ENCODE results near the gene QSOX1.

The QSOX1 gene

GRCh38 chr1:180151508-180151907, 3.2 kb upstream of the QSOX1 start:
- DNase-seq (ENCODE audit: low spot score) = no peak

GRCh38 chr1:180152588-180152987, 2.1 kb upstream of the QSOX1 start:
- no peak for DNase-seq (ENCODE audit: low spot score)

GRCh38 chr1:180153032-180153431, 1.6 kb upstream of the QSOX1 start:
- no peak for DNase-seq (ENCODE audit: low spot score)

GRCh38 chr1:180154003-180154324, 705 bp upstream of the QSOX1 start:
- no peak for DNase-seq (ENCODE audit: low spot score)

- no peak for DNase-seq (ENCODE audit: low spot score)
Measured at GRCh38 chr1:180155182-180155682, 563 bp downstream of the QSOX1 start.

GRCh38 chr1:180156201-180156600, 1.5 kb downstream of the QSOX1 start:
- DNase-seq (ENCODE audit: low spot score) = no peak

GRCh38 chr1:180156631-180157091, 2.0 kb downstream of the QSOX1 start:
- DNase-seq (ENCODE audit: low spot score) = no peak

GRCh38 chr1:180157108-180157507, 2.4 kb downstream of the QSOX1 start:
- no peak for DNase-seq (ENCODE audit: low spot score)

GRCh38 chr1:180157576-180158057, 2.9 kb downstream of the QSOX1 start:
- no peak for DNase-seq (ENCODE audit: low spot score)

GRCh38 chr1:180158149-180159147, 3.8 kb downstream of the QSOX1 start:
- no peak for DNase-seq (ENCODE audit: low spot score)

GRCh38 chr1:180160357-180160756, 5.7 kb downstream of the QSOX1 start:
- no peak for DNase-seq (ENCODE audit: low spot score)

- no peak for DNase-seq (ENCODE audit: low spot score)
Measured at GRCh38 chr1:180163041-180163440, 8.4 kb downstream of the QSOX1 start.

GRCh38 chr1:180165096-180165495, 10.4 kb downstream of the QSOX1 start:
- DNase-seq (ENCODE audit: low spot score) = no peak

GRCh38 chr1:180165509-180166435, 11.1 kb downstream of the QSOX1 start:
- DNase-seq (ENCODE audit: low spot score) = no peak

GRCh38 chr1:180166436-180166800, 11.7 kb downstream of the QSOX1 start:
- DNase-seq (ENCODE audit: low spot score) = no peak

- no peak for DNase-seq (ENCODE audit: low spot score)
Measured at GRCh38 chr1:180167021-180167701, 12.5 kb downstream of the QSOX1 start.

- DNase-seq (ENCODE audit: low spot score) = no peak
Measured at GRCh38 chr1:180167721-180168467, 13.2 kb downstream of the QSOX1 start.

- no peak for DNase-seq (ENCODE audit: low spot score)
Measured at GRCh38 chr1:180168786-180169639, 14.3 kb downstream of the QSOX1 start.

- DNase-seq (ENCODE audit: low spot score) = no peak
Measured at GRCh38 chr1:180169640-180170195, 15.0 kb downstream of the QSOX1 start.
